HG03565 (cell line): ENCODE measurements around the gene RFC4.

Experiments used
- ATAC-seq: cut with Tn5 transposase; IDR thresholded peaks from one replicate; pipeline ENCODE4 v1.9.1; 2021; ENCODE audit warnings: mild to moderate bottlenecking, moderate library complexity; ENCODE audit not compliant: unreplicated experiment

Gene RFC4

GRCh38 chr3:186751480-186751879, 54.8 kb downstream of the RFC4 start:
- no peak for ATAC-seq

GRCh38 chr3:186750316-186750715, 56.0 kb downstream of the RFC4 start:
- ATAC-seq, result no peak

DNA sequence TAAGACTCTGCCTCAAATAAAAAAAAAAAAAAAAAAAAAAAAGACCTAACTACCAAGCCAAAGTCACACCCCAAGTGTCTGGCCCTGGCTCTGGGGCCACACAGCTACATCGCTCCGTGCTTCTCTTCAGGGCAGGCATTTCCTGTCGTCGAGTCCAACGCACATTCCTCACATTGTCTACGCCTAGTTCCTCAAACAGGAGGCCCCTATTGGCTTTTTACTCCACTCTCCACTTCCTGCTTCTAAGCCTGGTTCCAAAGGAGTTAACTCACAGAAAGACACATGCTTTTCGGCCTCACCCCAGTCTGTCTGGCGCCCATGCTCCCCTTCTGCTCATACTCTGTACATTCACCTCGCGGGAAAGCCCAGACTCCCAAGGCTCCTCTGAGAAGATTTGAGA, 60.3 kb downstream of the RFC4 start:
- no peak for ATAC-seq

- ATAC-seq, result no peak
Measured at GRCh38 chr3:186743666-186744065, 62.6 kb downstream of the RFC4 start.

DNA sequence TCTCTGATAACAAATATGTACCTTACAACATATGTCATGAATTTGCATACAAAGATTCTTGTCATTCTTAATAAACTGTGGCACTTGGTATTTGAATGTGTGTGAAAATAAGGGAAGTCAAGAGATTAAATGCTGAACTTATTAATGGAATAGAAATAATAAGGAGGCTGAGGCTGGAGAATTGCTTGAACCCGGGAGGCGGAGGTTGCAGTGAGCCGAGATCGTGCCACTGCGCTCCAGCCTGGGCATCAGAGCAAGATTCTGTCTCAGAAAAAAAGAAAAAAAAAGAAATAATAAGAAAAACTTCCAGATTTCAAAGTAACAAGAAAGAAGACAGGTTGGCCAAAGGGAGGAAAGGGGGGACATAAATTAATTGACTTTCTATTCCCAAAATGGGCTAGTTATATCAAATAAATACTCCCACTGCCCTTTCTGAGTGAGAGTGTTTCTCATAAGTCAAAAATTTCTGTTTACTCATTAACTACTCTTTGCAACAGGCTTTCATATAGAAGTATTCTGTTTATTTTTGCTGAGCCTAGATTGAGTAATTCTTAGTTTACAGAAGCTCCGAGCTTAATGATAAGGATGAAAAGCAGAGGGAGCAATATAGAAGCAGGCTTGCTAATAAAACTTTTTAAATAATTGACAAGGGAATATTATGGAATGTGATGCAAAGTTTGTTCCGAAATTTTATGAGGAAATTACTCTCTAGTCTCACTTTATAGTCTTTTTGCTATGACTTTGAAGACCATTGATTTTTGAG, 63.5 kb downstream of the RFC4 start:
- no peak for ATAC-seq
